Measurements from ENCODE around the gene PBX2. TPM values are rescaled to one million over a fixed set of nuclear protein-coding genes. Genes with fewer than 3 reads are reported as not detected.

PBX2 gene
- total and polyA plus RNA-seq, 4 donors = 1.5 to 52.5 (median 18.7) TPM

DNA sequence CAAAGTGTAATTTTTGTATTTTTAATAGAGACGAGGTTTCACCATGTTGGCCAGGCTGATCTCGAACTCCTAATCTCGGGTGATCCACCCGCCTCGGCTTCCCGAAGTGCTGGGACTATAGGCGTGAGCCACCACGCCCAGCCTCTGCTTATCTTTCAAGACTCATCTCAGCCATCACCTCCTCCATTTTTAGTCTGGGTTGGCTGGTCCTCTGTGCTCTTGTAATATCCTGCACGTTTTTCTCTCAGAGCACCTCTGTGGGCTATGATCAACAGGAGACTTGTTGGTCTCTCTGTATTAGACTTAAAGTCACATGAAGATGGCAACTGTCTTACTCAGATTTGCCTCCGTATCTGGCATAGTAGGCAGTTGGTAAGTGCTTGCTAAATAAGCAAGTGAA lies 26.3 kb upstream of the PBX2 start (continued):
- TF ChIP-seq, protein P1, sequence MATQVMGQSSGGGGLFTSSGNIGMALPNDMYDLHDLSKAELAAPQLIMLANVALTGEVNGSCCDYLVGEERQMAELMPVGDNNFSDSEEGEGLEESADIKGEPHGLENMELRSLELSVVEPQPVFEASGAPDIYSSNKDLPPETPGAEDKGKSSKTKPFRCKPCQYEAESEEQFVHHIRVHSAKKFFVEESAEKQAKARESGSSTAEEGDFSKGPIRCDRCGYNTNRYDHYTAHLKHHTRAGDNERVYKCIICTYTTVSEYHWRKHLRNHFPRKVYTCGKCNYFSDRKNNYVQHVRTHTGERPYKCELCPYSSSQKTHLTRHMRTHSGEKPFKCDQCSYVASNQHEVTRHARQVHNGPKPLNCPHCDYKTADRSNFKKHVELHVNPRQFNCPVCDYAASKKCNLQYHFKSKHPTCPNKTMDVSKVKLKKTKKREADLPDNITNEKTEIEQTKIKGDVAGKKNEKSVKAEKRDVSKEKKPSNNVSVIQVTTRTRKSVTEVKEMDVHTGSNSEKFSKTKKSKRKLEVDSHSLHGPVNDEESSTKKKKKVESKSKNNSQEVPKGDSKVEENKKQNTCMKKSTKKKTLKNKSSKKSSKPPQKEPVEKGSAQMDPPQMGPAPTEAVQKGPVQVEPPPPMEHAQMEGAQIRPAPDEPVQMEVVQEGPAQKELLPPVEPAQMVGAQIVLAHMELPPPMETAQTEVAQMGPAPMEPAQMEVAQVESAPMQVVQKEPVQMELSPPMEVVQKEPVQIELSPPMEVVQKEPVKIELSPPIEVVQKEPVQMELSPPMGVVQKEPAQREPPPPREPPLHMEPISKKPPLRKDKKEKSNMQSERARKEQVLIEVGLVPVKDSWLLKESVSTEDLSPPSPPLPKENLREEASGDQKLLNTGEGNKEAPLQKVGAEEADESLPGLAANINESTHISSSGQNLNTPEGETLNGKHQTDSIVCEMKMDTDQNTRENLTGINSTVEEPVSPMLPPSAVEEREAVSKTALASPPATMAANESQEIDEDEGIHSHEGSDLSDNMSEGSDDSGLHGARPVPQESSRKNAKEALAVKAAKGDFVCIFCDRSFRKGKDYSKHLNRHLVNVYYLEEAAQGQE (IDR thresholded peaks at IDR 0.05) = no peak

DNA sequence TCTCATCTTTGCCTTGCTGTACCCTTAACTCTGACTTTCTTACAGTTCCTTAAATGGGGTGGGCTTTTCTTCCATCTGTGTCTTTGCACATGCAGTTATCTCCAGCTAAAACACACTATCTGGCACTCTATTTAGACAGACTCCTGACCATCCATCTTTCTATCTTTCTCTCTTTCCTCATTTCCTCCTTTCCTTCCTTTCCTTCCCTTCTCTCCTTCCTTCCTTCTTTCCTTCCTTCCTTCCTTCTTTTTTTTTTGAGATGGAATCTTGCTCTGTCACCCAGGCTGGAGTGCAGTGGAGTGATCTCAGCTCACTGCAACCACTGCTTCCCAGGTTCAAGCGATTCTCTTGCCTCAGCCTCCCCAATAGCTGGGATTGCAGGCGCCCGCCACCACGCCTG lies 25.6 kb upstream of the PBX2 start:
- H3K4me1 ChIP-seq (ENCODE audit: control insufficient read depth in 4 of 4, insufficient read depth in 4 of 4, low read length in 3 of 4) = no peaks in the 10 kb centered on the region
- H3K9ac ChIP-seq (ENCODE audit: low read depth in 1 of 2, low read length in 2 of 2) = no peak overlapping the region
- no peaks in the 10 kb centered on the region for H3K27me3 ChIP-seq (ENCODE audit: control insufficient read depth in 4 of 4, insufficient read depth in 4 of 4, low read length in 3 of 4)
- no peaks in the 10 kb centered on the region for H3K36me3 ChIP-seq (ENCODE audit: control insufficient read depth in 4 of 4, insufficient read depth in 3 of 4, low read depth in 1 of 4, low read length in 3 of 4)
- WGBS = 94% methylated on average over 4 of the region's 4 CpGs
- H3K27ac ChIP-seq (ENCODE audit: low read depth in 1 of 2, low read length in 2 of 2) = no peak overlapping the region
- TF ChIP-seq, protein P2, sequence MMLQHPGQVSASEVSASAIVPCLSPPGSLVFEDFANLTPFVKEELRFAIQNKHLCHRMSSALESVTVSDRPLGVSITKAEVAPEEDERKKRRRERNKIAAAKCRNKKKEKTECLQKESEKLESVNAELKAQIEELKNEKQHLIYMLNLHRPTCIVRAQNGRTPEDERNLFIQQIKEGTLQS (IDR thresholded peaks at IDR 0.05) = no peak
- TF ChIP-seq NR2F2 (IDR thresholded peaks at IDR 0.05) (no peak), HNF4A (conservative IDR thresholded peaks at IDR 0.05) (no peak), YY1 (IDR thresholded peaks at IDR 0.05) (no peak), FOXA1 (IDR thresholded peaks at IDR 0.05) (no peak), EGR1 (IDR thresholded peaks at IDR 0.05; ENCODE audit: low read depth in 2 of 2) (no peak), HNF4G (IDR thresholded peaks at IDR 0.05) (no peak), RAD21 (IDR thresholded peaks at IDR 0.05) (no peak), TAF1 (conservative IDR thresholded peaks at IDR 0.05) (no peak), FOXA2 (IDR thresholded peaks at IDR 0.05) (no peak), SP1 (IDR thresholded peaks at IDR 0.05) (no peak), GABPA (IDR thresholded peaks at IDR 0.05 in 1 of 2, conservative IDR thresholded peaks at IDR 0.05 in 1 of 2) (no peak)
- TF ChIP-seq, protein P3, sequence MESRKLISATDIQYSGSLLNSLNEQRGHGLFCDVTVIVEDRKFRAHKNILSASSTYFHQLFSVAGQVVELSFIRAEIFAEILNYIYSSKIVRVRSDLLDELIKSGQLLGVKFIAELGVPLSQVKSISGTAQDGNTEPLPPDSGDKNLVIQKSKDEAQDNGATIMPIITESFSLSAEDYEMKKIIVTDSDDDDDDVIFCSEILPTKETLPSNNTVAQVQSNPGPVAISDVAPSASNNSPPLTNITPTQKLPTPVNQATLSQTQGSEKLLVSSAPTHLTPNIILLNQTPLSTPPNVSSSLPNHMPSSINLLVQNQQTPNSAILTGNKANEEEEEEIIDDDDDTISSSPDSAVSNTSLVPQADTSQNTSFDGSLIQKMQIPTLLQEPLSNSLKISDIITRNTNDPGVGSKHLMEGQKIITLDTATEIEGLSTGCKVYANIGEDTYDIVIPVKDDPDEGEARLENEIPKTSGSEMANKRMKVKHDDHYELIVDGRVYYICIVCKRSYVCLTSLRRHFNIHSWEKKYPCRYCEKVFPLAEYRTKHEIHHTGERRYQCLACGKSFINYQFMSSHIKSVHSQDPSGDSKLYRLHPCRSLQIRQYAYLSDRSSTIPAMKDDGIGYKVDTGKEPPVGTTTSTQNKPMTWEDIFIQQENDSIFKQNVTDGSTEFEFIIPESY (IDR thresholded peaks at IDR 0.05) = no peak
- TF ChIP-seq, protein P4, sequence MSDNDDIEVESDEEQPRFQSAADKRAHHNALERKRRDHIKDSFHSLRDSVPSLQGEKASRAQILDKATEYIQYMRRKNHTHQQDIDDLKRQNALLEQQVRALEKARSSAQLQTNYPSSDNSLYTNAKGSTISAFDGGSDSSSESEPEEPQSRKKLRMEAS (IDR thresholded peaks at IDR 0.05) = no peak
- TF ChIP-seq, protein P1 (IDR thresholded peaks at IDR 0.05) = no peak
- no peak for DNase-seq (ENCODE audit: low spot score)
- no peaks in the 10 kb centered on the region for H3K9me3 ChIP-seq (ENCODE audit: control insufficient read depth in 4 of 4, low read length in 3 of 4)
- no peak overlapping the region for H3K4me3 ChIP-seq (ENCODE audit: low read depth in 1 of 3, low read length in 3 of 3)
